NK-92 treated with Interleukin-12 subunit alpha and Interleukin-12 subunit beta, amount 100 ng/mL, for 24 hours (cell line): ENCODE results near the gene TOR3A.
"Not testable (repeated sequence)": the region's sequence is repeated elsewhere in the genome, so short reads cannot be mapped to it uniquely, and the experiment has no call there.

Source experiments
- DNase-seq: peaks from one replicate; lab custom pipeline; 2025; lab: John Stamatoyannopoulos, UW

Gene TOR3A

GRCh38 chr1:179081687-179082332 lies at the start of gene TOR3A:
TSS of gene TOR3A (plus strand) at chr1:179082070. CDS start at chr1:179082129, 59 bp downstream.
- DNase-seq: peak; percentile 85

- DNase-seq: no peak
Measured at GRCh38 chr1:179034720-179035119, 47.1 kb upstream of the TOR3A start.

- no peak for DNase-seq
Measured at GRCh38 chr1:179036844-179037465, 44.9 kb upstream of the TOR3A start.

- DNase-seq: no peak
Measured at GRCh38 chr1:179038528-179039281, 43.2 kb upstream of the TOR3A start.

GRCh38 chr1:179039502-179040174 lies 42.2 kb upstream of the TOR3A start:
- not testable (repeated sequence) for DNase-seq

- not testable (repeated sequence) for DNase-seq
Measured at GRCh38 chr1:179040175-179040551, 41.7 kb upstream of the TOR3A start.

GRCh38 chr1:179042087-179042486 lies 39.8 kb upstream of the TOR3A start:
- DNase-seq: no peak

GRCh38 chr1:179042700-179043099 lies 39.2 kb upstream of the TOR3A start:
- no peak for DNase-seq

GRCh38 chr1:179043266-179043665 lies 38.6 kb upstream of the TOR3A start:
- no peak for DNase-seq

- DNase-seq: no peak
Measured at GRCh38 chr1:179043907-179044306, 38.0 kb upstream of the TOR3A start.

- no peak for DNase-seq
Measured at GRCh38 chr1:179046808-179047635, 34.8 kb upstream of the TOR3A start.

- no peak for DNase-seq
Measured at GRCh38 chr1:179047636-179047997, 34.3 kb upstream of the TOR3A start.

- DNase-seq: no peak
Measured at GRCh38 chr1:179048339-179049124, 33.3 kb upstream of the TOR3A start.

GRCh38 chr1:179052776-179053175 lies 29.1 kb upstream of the TOR3A start:
- no peak for DNase-seq

- no peak for DNase-seq
Measured at GRCh38 chr1:179053486-179053885, 28.4 kb upstream of the TOR3A start.

- no peak for DNase-seq
Measured at GRCh38 chr1:179055937-179056336, 25.9 kb upstream of the TOR3A start.

GRCh38 chr1:179058487-179059483 lies 23.1 kb upstream of the TOR3A start:
- no peak for DNase-seq

- no peak for DNase-seq
Measured at GRCh38 chr1:179061360-179062282, 20.2 kb upstream of the TOR3A start.

- DNase-seq: no peak
Measured at GRCh38 chr1:179066471-179066870, 15.4 kb upstream of the TOR3A start.
